ENCODE measurements around the gene CEP85L.

Gene CEP85L

GRCh38 chr6:118617417-118617816, 34.0 kb downstream of the CEP85L start:
- no peak overlapping the region for H3K4me3 ChIP-seq (ENCODE audit: low read depth, low read length)
- TF ChIP-seq CTCF (IDR thresholded peaks at IDR 0.05; ENCODE audit: low read depth, low read length, missing control alignments), result no peak
- DNase-seq (ENCODE audit: low read depth), result no peak

- TF ChIP-seq CTCF (IDR thresholded peaks at IDR 0.05; ENCODE audit: low read depth, low read length, missing control alignments), result no peak
- no peak overlapping the region for H3K4me3 ChIP-seq (ENCODE audit: low read depth, low read length)
- no peak for DNase-seq (ENCODE audit: low read depth)
These were observed 40.1 kb downstream of the CEP85L start for GRCh38 chr6:118611334-118611733.

DNA sequence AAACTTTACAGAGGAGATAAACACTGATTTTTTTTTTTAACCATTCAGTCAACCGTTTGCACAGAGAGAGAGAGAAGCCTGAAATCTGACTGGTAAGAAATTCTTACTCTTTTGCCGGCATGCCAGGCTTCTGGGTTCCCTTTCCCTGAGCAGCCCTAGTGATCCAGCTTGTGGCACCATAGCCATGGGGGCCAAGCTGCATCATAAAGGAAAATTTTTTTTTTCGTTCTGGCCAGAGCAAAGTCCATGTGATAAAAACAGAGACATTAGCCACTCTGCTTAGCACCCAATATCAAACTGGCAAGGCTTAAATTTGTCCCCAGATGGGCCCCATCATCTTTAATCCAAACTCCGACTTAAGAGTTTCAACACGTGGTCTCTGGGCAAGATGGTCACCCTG, 44.5 kb downstream of the CEP85L start:
- no peak for DNase-seq (ENCODE audit: low read depth)

DNA sequence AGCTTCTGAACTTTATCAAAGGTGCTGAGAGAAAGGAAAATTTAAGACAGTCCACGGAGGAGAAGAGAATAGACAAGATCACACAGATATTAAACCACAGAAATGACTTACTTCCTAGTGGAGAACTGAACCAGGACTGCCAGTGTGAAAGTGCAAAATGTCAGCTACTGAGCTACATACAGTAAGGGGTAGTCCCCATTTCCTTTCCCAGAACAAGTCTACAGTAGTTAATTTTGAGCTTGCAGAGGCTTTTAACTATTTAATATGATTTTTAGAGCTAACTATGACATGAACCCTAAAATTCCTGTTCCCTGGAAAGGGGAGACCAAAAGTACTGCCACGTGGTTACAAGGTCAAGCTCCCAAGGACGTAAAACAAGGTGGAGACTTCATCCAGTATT, 45.1 kb downstream of the CEP85L start:
- no peak overlapping the region for H3K4me3 ChIP-seq (ENCODE audit: low read depth, low read length)
- no peak for TF ChIP-seq CTCF (IDR thresholded peaks at IDR 0.05; ENCODE audit: low read depth, low read length, missing control alignments)
- no peak for DNase-seq (ENCODE audit: low read depth)

More for the DNA sequence above, 44.5 kb downstream of the CEP85L start:
- TF ChIP-seq CTCF (IDR thresholded peaks at IDR 0.05; ENCODE audit: low read depth, low read length, missing control alignments), result no peak
- no peak overlapping the region for H3K4me3 ChIP-seq (ENCODE audit: low read depth, low read length)

GRCh38 chr6:118603372-118603771, 48.0 kb downstream of the CEP85L start:
- DNase-seq (ENCODE audit: low read depth), result no peak
- H3K4me3 ChIP-seq (ENCODE audit: low read depth, low read length), result no peak overlapping the region
- no peak for TF ChIP-seq CTCF (IDR thresholded peaks at IDR 0.05; ENCODE audit: low read depth, low read length, missing control alignments)

DNA sequence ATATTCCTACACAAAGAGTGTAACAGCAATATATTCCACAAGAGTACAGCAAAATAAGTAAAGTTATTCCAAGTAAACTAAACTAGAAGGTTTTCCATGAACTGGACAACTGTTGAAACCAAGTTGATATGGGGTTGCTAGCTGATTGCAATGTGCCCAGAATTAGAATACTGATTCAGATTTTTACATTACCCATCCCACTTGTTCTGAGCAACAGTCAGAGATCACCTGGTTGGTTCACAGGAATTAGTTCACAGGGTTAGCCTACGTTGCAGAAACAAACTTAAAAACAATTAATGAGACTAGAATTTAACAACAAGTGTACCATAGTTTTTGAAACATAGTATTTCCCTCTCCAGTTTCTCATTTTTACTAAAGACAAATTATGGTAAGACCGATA, 49.1 kb downstream of the CEP85L start:
- no peak for DNase-seq (ENCODE audit: low read depth)
- no peak overlapping the region for H3K4me3 ChIP-seq (ENCODE audit: low read depth, low read length)
- no peak for TF ChIP-seq CTCF (IDR thresholded peaks at IDR 0.05; ENCODE audit: low read depth, low read length, missing control alignments)

DNA sequence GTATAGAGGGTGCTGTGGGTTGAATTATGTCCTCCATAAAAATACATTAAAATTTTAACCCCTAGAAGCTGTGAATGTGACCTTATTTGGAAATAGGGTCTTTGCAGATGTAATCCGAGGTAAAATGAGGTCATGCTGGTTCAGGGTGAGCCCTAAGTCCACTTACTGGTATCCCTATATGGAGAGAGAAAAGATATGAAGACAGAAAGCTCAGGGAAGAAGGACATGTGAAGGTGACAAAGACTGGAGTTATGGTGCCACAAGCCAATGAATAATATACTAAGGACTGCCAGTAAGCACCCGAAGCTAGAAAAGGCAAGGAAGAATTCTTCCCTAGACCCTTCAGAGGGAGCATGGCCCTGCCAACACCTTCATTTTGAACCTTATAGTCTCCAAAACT, 53.1 kb downstream of the CEP85L start:
- no peak for TF ChIP-seq CTCF (IDR thresholded peaks at IDR 0.05; ENCODE audit: low read depth, low read length, missing control alignments)
- H3K4me3 ChIP-seq (ENCODE audit: low read depth, low read length), result no peak overlapping the region
- DNase-seq (ENCODE audit: low read depth), result no peak
